Spleen (tissue), 11 donors: ENCODE results near the gene TP53. TPM values are rescaled to one million over a fixed set of nuclear protein-coding genes. Genes with fewer than 3 reads are reported as not detected.

ENCODE experiments used
- DNase-seq: peaks from one replicate; pipeline ENCODE4 v3.0.0-alpha.2; 2020
- H3K27ac ChIP-seq, 8 donors: fragments of 200-600 bp; sonication (generic) in 7 of 8; 1 replicate in 4 of 8; 2 replicates in 4 of 8; pipeline versions ENCODE4 v1.5.0 to v1.8.0; 2016 to 2021; ENCODE audit warnings: inconsistent platforms in 4 of 8, mild to moderate bottlenecking in 4 of 8, moderate library complexity in 1 of 8
- H3K27me3 ChIP-seq, 7 donors: fragments of 200-600 bp; sonication (generic) in 6 of 7; replicated peaks in 1 of 7; 1 replicate in 4 of 7; 2 replicates in 3 of 7; pipeline versions ENCODE4 v1.5.0 to v1.8.0; 2016 to 2021; ENCODE audit warnings: inconsistent platforms in 3 of 7, mild to moderate bottlenecking in 1 of 7
- H3K36me3 ChIP-seq, 6 donors: fragments of 200-600 bp; sonication (generic) in 5 of 6; 1 replicate in 4 of 6; 2 replicates in 2 of 6; pipeline versions ENCODE4 v1.5.0 to v1.8.0; 2016 to 2021; ENCODE audit warnings: inconsistent platforms in 2 of 6
- H3K4me1 ChIP-seq, 6 donors: fragments of 200-600 bp; sonication (generic) in 5 of 6; 1 replicate in 3 of 6; 2 replicates in 3 of 6; pipeline versions ENCODE4 v1.5.0 to v1.8.0; 2016 to 2021; ENCODE audit warnings: inconsistent platforms in 3 of 6
- H3K4me3 ChIP-seq, 8 donors: fragments of 200-600 bp; sonication (generic) in 7 of 8; 1 replicate in 4 of 8; 2 replicates in 4 of 8; pipeline versions ENCODE4 v1.5.0 to v1.8.0; 2016 to 2021; ENCODE audit warnings: inconsistent platforms in 4 of 8, mild to moderate bottlenecking in 4 of 8, moderate library complexity in 2 of 8
- H3K9me3 ChIP-seq, 8 donors: fragments of 200-600 bp; sonication (generic) in 7 of 8; 1 replicate in 4 of 8; 2 replicates in 4 of 8; pipeline versions ENCODE4 v1.5.0 to v1.8.0; 2016 to 2021; ENCODE audit warnings: inconsistent platforms in 4 of 8
- CTCF ChIP-seq, 11 experiments: fragments of 200-600 bp in 7 of 11; fragments of 450-650 bp in 4 of 11; sonication (generic) in 4 of 11; IDR thresholded peaks in 8 of 11; conservative IDR thresholded peaks in 3 of 11; 1 replicate in 7 of 11; 2 replicates in 4 of 11; pipeline versions ENCODE4 v1.4.0 to v1.8.0; 2016 to 2021; ENCODE audit warnings: antibody characterized with exemption in 11 of 11, inconsistent platforms in 4 of 11, mild to moderate bottlenecking in 1 of 11
- POLR2A ChIP-seq, 3 donors: fragments of 450-650 bp; IDR thresholded peaks; one replicate each; pipeline ENCODE4 v1.5.1; 2017; ENCODE audit warnings: antibody characterized with exemption in 3 of 3, mild to moderate bottlenecking in 1 of 3
- POLR2AphosphoS5 ChIP-seq, 3 donors: sonication (generic); formaldehyde crosslinking; IDR thresholded peaks; one replicate each; pipeline ENCODE4 v1.5.1; 2017; ENCODE audit warnings: antibody characterized with exemption in 3 of 3
- WGBS, 5 donors: extraction: QIAGEN DNeasy Blood & Tissue Kit in 3 of 5; methylation state at CpG; one replicate each; pipeline versions ENCODE4 v1.1.5 to v1.1.7; 2013 to 2018; 5-methylcytosine and 5-hydroxymethylcytosine counted together
- intact Hi-C: fragments of 100-400 bp; cut with DNase I; formaldehyde crosslinking; loops from one replicate; pipeline ENCODE4 v1.15.0; 2023; ENCODE audit warnings: low total_unique reads
- polyA plus RNA-seq, 3 donors: library from polyadenylated mRNA; stranded (reverse); fragments of 200-250 nt; gene quantifications; one replicate each; pipeline ENCODE4 v1.2.1, GENCODE V29; 2013
- total RNA-seq, 7 donors: library from RNA; depleted of rRNA in 3 of 7; stranded (reverse); fragments of >200 nt in 3 of 7; fragmentation: NEBNext Ultra II Directional in 4 of 7; extraction: Animal tissue kit (Norgen Biotek cat#: 25700) in 4 of 7; gene quantifications; one replicate each; pipeline versions ENCODE4 v1.1.0 to v1.2.1, GENCODE V29; 2016 to 2021
- donor health status: healthy with polysubstance abuse.
- donor health status: DM: no; HTN: no; CAD: no; lungs with moderate emphysema.
- donor health status: DM: no; HTN: no; CAD: no.
- donor health status: Bipolar disorder and iron deficiency.
- donor health status: healthy.
- donor health status: DM: no; HTN: no; CAD: no.
- donor health status: DM: yes; HTN: yes; CAD: no.

TP53 gene
- total and polyA plus RNA-seq, 10 donors = 33.6 to 83.9 (median 44.9) TPM

- Histone ChIP-seq H3K27ac (no peak overlapping the region), H3K4me1 (peaks cover 0 to 10% (median 0%) of the 10 kb centered on the region in 6 donors), H3K4me3 (no peak overlapping the region), H3K9me3 (no peaks in the 10 kb centered on the region), H3K36me3 (no peaks in the 10 kb centered on the region), H3K27me3 (peaks cover 0 to 12% (median 0%) of the 10 kb centered on the region in 7 donors)
- DNase-seq = no peak
- TF ChIP-seq POLR2AphosphoS5 (IDR thresholded peaks at IDR 0.05) (no peak), POLR2A (IDR thresholded peaks at IDR 0.05) (no peak), CTCF (IDR thresholded peaks at IDR 0.05 in 8 of 11, conservative IDR thresholded peaks at IDR 0.05 in 3 of 11) (no peak)
- 80 to 98% (median 95%) methylated on average over 3 to 26 of the region's 26 CpGs for WGBS, 5 donors
- intact Hi-C loops = no loop called here
These were observed 46.5 kb downstream of the TP53 start for GRCh38 chr17:7640783-7641182.

GRCh38 chr17:7636163-7636562 lies 51.1 kb downstream of the TP53 start:
- TF ChIP-seq CTCF (IDR thresholded peaks at IDR 0.05 in 8 of 11, conservative IDR thresholded peaks at IDR 0.05 in 3 of 11) (no peak), POLR2A (IDR thresholded peaks at IDR 0.05) (no peak), POLR2AphosphoS5 (IDR thresholded peaks at IDR 0.05) (no peak)
- H3K9me3 ChIP-seq = no peaks in the 10 kb centered on the region
- no peak for DNase-seq
- H3K27me3 ChIP-seq = peaks cover 0 to 9% (median 0%) of the 10 kb centered on the region in 7 donors
- 69 to 83% (median 73%) methylated on average over 5 of the region's 5 CpGs for WGBS, 5 donors
- intact Hi-C loops = no loop called here
- no peak overlapping the region for H3K27ac ChIP-seq
- H3K36me3 ChIP-seq = no peaks in the 10 kb centered on the region
- no peak overlapping the region for H3K4me3 ChIP-seq
- H3K4me1 ChIP-seq = peaks cover 0 to 7% (median 0%) of the 10 kb centered on the region in 6 donors

- Histone ChIP-seq H3K9me3 (no peaks in the 10 kb centered on the region), H3K27me3 (peaks cover 0 to 9% (median 0%) of the 10 kb centered on the region in 7 donors), H3K27ac (no peak overlapping the region), H3K36me3 (no peaks in the 10 kb centered on the region), H3K4me3 (no peak overlapping the region), H3K4me1 (peaks cover 0 to 7% (median 0%) of the 10 kb centered on the region in 6 donors)
- WGBS, 5 donors = 31 to 60% (median 49%) methylated on average over 5 of the region's 5 CpGs
- intact Hi-C loops = no loop called here
- TF ChIP-seq POLR2AphosphoS5 (IDR thresholded peaks at IDR 0.05) (no peak), CTCF (IDR thresholded peaks at IDR 0.05 in 8 of 11, conservative IDR thresholded peaks at IDR 0.05 in 3 of 11) (peak in 8 of 11 experiments; percentile 26 to 61 (median 46)), POLR2A (IDR thresholded peaks at IDR 0.05) (no peak)
- DNase-seq = no peak
These were observed 52.9 kb downstream of the TP53 start for GRCh38 chr17:7634384-7634783.

GRCh38 chr17:7633093-7633492 lies 54.2 kb downstream of the TP53 start:
- Histone ChIP-seq H3K27ac (no peak overlapping the region), H3K4me1 (peaks cover 2 to 10% (median 4%) of the 10 kb centered on the region in 6 donors), H3K4me3 (no peak overlapping the region), H3K9me3 (no peaks in the 10 kb centered on the region), H3K36me3 (no peaks in the 10 kb centered on the region), H3K27me3 (peaks cover 0 to 9% (median 0%) of the 10 kb centered on the region in 7 donors)
- TF ChIP-seq POLR2AphosphoS5 (IDR thresholded peaks at IDR 0.05) (no peak), POLR2A (IDR thresholded peaks at IDR 0.05) (no peak), CTCF (IDR thresholded peaks at IDR 0.05 in 8 of 11, conservative IDR thresholded peaks at IDR 0.05 in 3 of 11) (no peak)
- intact Hi-C loops = no loop called here
- WGBS, 5 donors = 76 to 96% (median 88%) methylated on average over 2 of the region's 2 CpGs
- DNase-seq = no peak
